Myocyte (in vitro differentiated cells): ENCODE results near the gene RGS7. TPM values are rescaled to one million over a fixed set of nuclear protein-coding genes. Genes with fewer than 3 reads are reported as not detected.
A peak's percentile ranks its signal among the peaks of the same experiment; 100 is the strongest.
"Not testable (repeated sequence)": the region's sequence is repeated elsewhere in the genome, so short reads cannot be mapped to it uniquely, and the experiment has no call there.

ENCODE experiments used
- DNase-seq: peaks from one replicate; pipeline ENCODE4 v3.0.0-alpha.2; 2012; ENCODE audit warnings: low read depth
- total RNA-seq: library from RNA; depleted of rRNA; stranded (reverse); fragments of >200 nt; gene quantifications from 2 replicates; pipeline ENCODE4 v1.2.3, GENCODE V29; 2014

The RGS7 gene
- total RNA-seq, 1 donor from 2014 or later: not detected

DNA sequence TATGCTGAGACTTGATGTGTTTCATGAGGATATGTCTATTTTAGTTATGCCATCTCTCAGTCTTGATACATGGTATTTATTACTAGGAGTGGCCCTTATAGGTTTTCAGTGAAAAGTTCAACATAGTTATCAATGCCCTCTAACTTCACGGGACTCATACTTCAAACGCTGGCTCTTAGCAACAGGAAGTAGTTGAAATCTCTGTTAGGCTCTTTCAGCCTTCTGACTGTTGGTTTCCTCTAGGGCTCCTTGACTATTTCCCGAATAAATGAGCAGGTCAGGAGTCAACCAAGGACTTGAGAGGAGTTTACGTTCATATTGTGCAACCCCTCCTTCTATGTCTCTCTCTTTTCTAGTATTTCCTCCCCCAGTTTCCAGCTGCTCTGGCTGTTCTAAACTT is 141.8 kb downstream of the RGS7 start:
- DNase-seq: no peak

DNA sequence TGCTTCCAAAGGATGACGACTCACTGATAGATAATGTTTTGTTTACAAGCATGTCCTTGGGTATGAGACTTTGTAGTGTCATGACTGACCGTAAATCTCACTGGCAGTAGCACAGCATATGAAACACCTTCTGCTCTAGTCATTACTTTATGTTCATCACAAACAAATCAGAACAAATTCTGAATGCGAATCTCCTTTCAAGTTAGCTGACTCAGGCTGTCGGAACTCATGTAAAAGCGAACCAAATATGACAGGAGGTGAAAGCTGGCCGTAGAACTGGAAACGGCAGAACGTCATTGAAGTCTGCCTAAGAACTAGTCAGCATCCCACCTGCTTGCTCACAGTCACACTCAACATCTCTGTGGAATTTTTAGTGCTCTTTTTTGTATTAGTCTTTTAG is 143.9 kb downstream of the RGS7 start:
- no peak for DNase-seq

GRCh38 chr1:241212628-241213027 is 144.4 kb downstream of the RGS7 start:
- DNase-seq: no peak

GRCh38 chr1:241208910-241209379 is 148.1 kb downstream of the RGS7 start:
- DNase-seq: no peak

GRCh38 chr1:241203817-241204216 is 153.2 kb downstream of the RGS7 start:
- no peak for DNase-seq

GRCh38 chr1:241202401-241202800 is 154.6 kb downstream of the RGS7 start:
- DNase-seq: no peak

DNA sequence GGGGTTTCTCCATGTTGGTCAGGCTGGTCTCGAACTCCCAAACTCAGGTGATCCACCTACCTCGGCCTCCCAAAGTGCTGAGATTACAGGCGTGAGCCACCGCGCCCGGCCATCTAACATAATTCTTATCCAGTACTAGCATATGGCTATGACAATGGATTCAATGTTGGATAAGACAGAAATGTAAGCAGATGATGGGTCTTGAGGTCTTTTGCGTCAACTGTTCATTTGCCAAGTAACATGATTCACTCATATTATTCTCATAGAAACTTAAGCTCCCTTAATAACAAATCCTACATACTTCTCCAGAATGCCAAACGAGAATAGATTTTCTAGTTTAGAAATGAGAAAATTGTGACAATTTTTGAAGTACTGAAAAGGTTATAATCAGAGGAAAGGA is 170.3 kb downstream of the RGS7 start:
- no peak for DNase-seq

GRCh38 chr1:241181971-241182370 is 175.0 kb downstream of the RGS7 start:
- peak; percentile 19 for DNase-seq

DNA sequence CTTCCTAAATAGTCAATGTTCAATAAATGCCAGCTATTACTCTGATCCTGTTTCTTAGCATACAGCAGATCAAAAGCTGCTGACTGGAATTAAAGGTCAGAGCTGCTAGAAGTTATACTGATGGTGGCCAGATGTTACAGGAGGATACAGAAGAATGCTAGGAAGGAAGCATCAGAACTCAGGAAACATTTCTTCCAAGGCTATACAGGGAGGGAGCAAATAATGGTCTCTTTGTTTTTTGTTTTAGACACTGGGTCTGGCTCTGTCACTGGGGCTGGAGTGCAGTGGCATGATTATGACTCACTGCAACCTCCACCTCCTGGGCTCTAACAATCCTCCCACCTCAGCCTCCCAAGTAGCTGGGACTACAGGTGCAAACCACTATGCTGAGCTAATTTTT is 175.5 kb downstream of the RGS7 start:
- DNase-seq: no peak

- DNase-seq: no peak
These were observed 176.4 kb downstream of the RGS7 start for GRCh38 chr1:241180569-241180968.

- DNase-seq: no peak
These were observed 179.3 kb downstream of the RGS7 start for GRCh38 chr1:241177660-241178059.

DNA sequence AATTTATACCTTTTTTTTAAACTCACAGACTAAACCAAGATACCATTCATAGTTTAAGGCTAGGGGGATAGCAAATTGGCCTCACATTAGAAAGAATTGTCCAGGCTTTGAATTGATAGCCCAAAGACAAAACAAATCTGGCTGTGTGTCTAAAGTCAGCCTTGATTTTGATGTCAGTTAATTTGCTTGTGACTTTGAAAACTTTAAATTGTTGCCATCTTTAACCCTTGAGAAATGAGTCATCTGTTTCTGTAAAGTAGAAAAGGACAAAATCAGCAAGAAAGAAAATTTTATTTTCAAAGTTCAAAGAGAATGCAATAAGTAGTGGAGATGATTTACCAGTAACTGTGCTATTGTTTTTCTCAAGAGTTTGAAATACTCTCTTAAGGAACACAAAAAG is 184.5 kb downstream of the RGS7 start:
- no peak for DNase-seq

DNA sequence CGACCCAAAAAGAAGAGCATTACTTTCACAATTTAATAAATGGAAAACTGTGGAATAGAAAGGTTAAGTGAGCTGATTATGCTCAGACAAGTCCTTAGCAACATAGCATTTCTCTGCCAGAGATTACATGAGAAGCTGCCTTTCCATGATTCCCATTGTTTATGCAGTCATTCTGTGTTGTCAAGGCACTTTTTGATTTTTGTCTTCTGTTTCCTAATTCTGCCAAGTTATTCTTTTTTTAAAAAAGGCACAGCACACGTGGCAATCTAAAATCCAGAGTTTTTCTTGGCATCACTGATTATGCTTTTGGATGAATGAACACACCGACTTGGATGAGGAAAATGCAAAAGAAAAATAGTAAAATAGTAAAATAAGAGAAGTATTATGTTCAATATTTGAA is 185.0 kb downstream of the RGS7 start:
- no peak for DNase-seq

DNA sequence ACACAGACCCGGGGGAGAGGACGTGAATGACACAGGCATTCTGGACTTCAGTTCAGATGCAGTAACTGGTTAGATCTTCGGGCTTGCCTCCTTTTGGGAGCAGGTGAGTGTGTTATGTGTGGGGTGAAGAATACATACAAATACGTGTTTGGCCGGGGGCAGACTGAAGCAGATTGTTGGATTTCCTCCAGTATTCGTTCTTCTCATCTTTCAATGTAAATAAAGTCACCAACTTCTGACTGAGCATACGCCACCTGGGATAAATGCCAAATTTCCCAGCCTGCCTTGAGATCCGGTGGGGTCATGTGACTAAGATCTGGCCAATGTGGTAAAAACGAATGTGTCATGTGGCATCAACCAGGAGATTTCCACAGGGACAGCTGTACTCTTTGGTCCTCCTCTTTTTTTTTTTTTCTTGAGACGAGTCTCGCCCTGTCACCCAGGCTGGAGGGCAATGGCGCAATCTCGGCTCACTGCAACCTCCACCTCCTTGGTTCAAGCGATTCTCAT is 189.8 kb downstream of the RGS7 start:
- no peak for DNase-seq

DNA sequence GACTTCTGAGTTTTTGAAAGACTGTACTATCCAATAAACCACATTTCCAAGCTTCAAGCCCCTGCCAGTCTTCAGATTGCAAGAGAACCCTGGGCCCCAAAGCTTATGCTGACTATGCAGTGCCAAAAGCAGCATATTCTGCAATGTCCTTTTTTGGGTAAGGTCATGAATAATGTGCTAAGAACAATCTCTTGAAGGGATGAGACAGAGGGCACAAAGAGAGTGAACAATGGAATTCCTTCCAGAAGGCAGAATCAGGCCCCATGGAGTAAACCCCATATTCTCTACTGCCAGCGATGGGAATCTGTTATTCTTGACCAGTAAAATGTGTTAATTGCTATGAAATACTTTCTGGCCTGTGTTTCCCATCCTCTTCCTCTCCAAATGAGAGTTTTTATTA is 190.4 kb downstream of the RGS7 start:
- no peak for DNase-seq

DNA sequence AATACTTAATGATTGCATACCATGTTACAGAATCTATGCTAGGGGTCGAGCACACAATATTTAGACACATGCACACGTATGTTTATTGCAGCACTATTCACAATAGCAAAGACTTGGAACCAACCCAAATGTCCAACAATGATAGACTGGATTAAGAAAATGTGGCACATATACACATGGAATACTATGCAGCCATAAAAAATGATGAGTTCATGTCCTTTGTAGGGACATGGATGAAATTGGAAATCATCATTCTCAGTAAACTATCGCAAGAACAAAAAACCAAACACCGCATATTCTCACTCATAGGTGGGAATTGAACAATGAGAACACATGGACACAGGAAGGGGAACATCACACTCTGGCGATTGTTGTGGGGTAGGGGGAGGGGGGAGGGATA is 191.7 kb downstream of the RGS7 start:
- DNase-seq: not testable (repeated sequence)

DNA sequence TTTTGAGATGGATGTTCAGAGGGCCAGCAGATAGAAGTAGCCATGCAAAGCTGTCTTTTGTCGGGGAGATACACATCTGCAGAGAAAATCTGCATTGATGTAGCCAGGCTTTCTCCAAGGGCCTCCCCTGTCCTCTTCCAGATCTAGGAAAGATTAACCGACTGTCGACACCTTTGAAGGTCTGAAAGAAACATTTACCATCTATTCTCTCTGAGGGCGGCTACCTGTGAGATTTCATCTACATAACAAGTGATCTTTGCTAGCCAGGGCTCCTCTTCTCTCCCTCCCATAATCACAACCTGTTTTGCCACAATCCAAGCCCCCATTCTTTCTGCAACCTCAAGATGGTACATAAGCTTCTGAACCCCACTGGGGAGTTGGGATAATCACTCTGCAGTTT is 193.6 kb downstream of the RGS7 start:
- DNase-seq: no peak

DNA sequence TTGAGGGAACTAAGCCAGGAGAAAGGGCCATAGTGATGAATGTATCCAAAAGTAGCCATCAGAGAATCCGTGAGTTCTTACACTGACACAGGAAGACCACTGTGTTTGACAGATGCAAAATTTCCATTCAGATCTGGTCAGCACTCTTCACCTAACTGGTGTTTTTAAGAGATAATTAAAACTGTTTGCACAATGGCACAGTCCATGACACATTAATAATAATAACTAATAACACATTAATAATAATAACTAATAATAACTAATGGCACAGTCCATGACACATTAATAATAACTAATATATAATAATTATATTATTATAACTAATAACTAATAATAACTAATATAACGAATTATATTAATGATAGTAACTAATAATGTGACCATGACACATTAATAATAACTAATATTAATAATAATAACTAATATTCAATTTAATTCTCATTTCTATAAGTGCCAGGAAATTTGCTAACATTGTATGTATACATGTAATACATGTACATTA is 195.8 kb downstream of the RGS7 start:
- DNase-seq: no peak

- DNase-seq: no peak
These were observed 199.6 kb downstream of the RGS7 start for GRCh38 chr1:241157435-241157834.

GRCh38 chr1:241156231-241156965 is 200.6 kb downstream of the RGS7 start:
- peak; percentile 30 for DNase-seq

- no peak for DNase-seq
These were observed 211.1 kb downstream of the RGS7 start for GRCh38 chr1:241145881-241146280.

DNA sequence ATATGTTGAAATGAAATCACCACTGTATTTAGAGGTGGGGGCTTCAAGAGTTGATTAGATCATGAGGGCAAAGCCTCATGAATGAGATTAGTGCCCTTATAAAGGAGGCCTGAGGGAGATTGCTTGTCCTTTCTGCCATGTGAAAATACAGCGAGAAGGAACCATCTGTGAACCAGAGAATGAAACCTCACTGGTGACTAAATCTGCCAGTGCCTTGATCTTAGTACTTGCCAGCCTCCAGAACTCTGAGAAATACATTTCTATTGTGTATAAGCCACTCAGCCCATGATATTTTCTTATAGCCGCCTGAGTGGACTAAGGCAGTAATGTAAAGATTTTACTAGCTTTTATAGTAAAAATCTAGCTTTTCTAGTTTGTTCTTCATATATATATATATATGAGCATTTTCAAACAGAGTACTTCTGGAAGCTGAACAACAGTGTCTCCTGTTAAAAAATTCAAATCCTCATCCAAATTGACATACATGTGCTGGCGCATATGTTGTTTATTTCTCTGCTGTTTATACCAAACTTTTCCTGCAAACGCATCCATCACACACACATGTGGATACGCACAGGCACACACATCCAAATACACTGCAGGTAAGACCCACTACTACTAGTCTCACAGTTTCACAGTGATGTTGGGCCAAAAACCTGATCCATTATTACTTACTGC is 213.1 kb downstream of the RGS7 start:
- no peak for DNase-seq

DNA sequence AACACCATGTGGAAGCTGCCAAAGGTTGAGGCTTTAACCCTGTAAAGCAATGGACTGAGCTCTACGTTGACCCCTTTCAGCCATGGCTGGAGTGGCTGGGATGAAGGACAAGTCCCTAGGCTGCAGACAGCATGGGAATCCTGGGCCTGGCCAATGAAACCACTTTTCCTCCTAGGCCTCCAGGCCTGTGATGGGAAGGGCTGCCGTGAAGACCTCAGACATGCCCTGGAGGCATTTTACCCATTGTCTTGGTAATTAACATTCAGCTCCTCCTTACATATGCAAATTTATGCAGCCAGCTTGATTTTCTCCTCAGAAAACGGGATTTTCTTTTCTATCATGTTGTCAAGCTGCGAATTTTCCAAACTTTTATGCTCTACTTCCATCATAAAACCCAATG is 214.5 kb downstream of the RGS7 start:
- no peak for DNase-seq
